Middle frontal gyrus (tissue), 1 donor: Measurements from ENCODE around the gene HYI.
"Not testable (repeated sequence)": the region's sequence is repeated elsewhere in the genome, so short reads cannot be mapped to it uniquely, and the experiment has no call there.

ENCODE experiments used
- DNase-seq: peaks from one replicate; pipeline ENCODE4 v3.0.0-alpha.2; 2015; ENCODE audit warnings: low spot score; ENCODE audit errors: extremely low spot score

Gene HYI

GRCh38 chr1:43464681-43465504, 11.2 kb upstream of the HYI start:
- no peak for DNase-seq

GRCh38 chr1:43463479-43463878, 9.7 kb upstream of the HYI start:
- no peak for DNase-seq

GRCh38 chr1:43460988-43461693, 7.4 kb upstream of the HYI start:
- DNase-seq: no peak

- not testable (repeated sequence) for DNase-seq
Measured at GRCh38 chr1:43458379-43458778, 4.6 kb upstream of the HYI start.

- no peak for DNase-seq
Measured at GRCh38 chr1:43455213-43455889, 1.6 kb upstream of the HYI start.

- DNase-seq: peak; percentile 28
Measured at GRCh38 chr1:43454270-43455011, 710 bp upstream of the HYI start.

- DNase-seq: no peak
Measured at GRCh38 chr1:43452789-43453441, 816 bp downstream of the HYI start.

- DNase-seq: no peak
Measured at GRCh38 chr1:43451701-43452532, 1.8 kb downstream of the HYI start.

GRCh38 chr1:43451157-43451591, 2.6 kb downstream of the HYI start:
- no peak for DNase-seq

- DNase-seq: no peak
Measured at GRCh38 chr1:43450251-43450941, 3.3 kb downstream of the HYI start.

GRCh38 chr1:43449708-43450069, 4.0 kb downstream of the HYI start:
- DNase-seq: no peak

- DNase-seq: no peak
Measured at GRCh38 chr1:43448955-43449707, 4.6 kb downstream of the HYI start.

GRCh38 chr1:43447891-43448708, 5.6 kb downstream of the HYI start:
- DNase-seq: no peak

- no peak for DNase-seq
Measured at GRCh38 chr1:43446881-43447835, 6.6 kb downstream of the HYI start.

- no peak for DNase-seq
Measured at GRCh38 chr1:43446388-43446740, 7.4 kb downstream of the HYI start.

- no peak for DNase-seq
Measured at GRCh38 chr1:43445606-43446387, 7.9 kb downstream of the HYI start.
